HG03095 (cell line): ENCODE measurements around the gene AZIN2.

Experiments used
- ATAC-seq: cut with Tn5 transposase; IDR thresholded peaks from one replicate; pipeline ENCODE4 v1.9.1; 2021; ENCODE audit warnings: moderate library complexity; ENCODE audit not compliant: unreplicated experiment

Gene AZIN2

DNA sequence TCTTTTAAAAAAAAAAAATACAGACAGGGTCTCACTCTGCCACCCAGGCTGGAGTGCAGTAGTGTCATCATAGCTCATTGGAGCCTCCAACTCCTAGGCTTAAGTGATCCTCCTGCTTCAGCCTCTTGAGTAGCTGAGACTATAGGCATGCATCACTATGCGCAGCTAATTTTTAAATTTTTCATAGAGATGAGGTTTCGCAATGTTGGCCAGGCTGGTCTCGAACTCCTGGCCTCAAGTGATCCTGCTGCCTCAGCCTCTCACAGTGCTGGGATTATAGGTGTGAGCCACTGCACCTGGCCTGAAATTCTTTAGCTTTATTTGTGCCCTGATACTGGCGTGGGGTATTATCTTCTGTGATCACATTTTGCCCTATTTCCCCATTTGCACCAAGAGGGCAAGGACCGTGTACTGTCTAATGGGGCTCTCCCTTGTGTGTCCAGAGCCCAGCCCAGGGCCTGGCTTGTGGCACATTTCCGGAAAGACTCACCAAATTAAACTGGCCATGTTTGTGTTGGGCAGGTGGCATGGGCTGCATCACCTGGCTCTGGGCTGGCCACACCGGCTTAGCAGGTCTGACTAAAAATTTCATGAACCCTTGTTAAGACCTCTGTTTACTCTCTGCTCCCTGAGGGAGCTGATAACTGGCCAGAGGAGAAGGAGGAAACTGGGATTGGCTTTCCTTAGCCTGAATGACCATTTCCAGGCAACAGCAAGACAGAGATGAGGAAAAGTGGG, 68.7 kb downstream of the AZIN2 start:
- ATAC-seq = no peak

DNA sequence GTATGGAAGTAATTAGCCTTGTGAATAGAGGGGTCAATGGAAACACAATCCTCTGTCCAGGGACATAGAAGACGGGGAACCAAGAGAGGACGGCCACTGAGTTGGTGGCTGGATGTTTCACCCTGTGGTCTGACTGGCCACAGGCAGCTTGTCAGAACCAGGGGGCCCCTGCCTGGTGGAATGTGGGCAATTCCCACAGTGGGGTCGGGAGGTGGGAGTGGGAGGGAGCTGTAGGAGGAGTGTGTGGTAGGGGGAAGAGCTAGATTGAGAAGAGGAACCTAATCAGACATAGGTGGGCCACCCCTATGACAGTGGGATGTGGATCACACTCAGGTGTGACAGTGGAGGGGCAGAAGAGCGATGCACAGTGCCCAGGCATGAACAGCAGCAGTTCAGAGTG, 69.6 kb downstream of the AZIN2 start:
- no peak for ATAC-seq

DNA sequence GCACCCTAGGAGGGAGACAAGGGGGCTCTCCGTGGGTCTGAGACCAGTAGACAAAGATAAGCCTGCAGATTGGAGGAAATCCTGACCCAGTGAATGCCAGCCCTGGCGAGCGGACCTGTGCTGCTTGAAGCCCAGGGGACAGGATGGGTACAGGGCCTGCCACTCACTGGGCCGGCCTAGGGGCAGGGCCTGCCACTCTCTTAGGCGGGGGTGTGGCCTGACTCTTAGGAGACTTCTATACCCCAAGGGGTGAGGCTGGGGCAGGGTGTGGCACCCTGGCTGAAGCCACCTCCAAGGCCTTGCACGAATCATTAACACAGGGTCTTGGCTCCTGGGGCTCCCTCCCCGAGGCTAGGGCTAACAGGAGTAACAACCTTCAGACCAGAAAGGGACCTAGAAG, 70.2 kb downstream of the AZIN2 start:
- ATAC-seq = no peak

DNA sequence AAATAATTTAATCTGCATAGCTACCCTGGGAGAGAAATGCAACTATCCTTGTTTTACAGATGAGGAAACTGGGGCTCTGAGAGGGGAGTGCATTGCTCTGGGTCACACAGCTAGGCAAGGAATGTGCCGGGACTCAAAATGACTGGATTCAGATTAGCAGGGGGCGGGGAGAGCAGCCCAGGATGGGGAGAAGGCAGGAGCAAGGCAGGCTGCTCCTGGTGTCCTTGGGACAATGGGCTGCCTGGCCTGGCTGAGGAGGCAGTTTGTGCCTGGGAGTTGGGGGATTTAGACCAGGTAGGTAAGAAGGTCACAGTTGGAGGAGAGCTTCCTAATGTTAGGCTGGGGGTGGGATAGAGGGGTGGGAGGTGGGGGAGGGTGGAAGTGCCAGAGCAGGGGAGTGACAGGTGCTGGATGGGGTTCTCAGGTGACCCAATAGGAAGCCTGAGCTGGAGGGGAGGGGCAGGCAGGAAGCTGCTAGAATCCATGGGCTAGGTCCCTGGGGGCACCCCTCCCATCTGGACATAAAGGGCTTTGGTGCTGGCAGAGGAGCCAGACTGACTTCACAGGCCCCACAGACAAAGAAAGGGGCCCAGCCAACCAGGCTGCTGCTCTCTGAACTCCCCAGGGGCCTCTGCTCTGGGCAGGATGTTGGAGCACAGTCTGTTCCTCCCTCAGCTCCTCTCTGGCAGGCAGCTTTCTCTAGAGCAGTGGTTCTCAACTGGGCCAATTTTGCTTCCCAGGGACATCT, 71.9 kb downstream of the AZIN2 start:
- ATAC-seq = no peak

DNA sequence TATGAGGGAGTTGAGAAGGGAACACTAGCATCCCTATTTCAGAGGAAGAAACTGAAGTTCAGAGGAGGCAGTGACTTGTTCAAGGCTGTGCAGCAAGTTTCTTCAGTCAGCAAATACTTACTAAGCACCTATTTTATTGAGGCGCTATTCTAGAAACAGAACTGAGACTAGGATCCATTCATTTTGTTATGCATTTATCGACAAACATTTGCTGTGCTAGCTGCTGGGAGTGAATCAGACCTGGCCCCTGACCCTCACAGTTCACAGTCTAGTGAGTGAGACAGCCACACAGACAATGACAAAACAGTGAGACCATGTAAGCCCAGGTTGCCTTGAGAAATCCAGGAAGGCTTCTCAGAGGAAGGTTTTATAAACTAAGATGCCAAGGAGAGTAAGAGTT, 72.7 kb downstream of the AZIN2 start:
- no peak for ATAC-seq

DNA sequence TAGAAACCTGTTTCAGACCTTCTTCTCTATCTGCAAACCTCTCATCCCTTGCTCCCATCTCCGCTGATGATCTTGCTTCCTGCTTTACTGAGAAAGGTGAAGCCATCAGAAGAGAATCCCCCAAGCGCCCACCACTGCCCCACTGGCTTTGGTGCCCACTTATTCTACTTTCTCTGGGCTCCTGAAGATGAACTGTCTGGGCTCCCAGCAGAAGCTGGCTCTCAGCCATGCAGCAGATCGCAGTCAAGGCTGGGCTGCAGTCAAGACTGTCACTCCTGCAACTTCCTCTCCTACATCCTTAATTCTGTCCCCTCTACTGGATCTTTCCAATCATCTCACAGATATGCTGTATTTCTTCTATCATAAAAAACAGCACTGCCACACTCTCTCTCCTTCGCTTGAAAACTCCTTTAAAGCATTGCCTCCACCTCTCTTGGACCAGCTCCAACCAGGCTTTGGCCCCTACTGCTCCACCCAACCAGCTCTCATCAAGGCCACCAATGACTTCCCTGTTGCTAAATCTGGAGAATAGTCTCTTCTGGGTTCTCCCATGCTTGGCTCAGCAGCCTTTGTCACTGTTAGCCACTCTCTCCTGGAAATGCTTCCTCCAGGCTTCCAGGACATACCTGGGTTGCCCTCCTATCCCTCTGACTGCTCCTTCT, 75.1 kb downstream of the AZIN2 start:
- no peak for ATAC-seq

DNA sequence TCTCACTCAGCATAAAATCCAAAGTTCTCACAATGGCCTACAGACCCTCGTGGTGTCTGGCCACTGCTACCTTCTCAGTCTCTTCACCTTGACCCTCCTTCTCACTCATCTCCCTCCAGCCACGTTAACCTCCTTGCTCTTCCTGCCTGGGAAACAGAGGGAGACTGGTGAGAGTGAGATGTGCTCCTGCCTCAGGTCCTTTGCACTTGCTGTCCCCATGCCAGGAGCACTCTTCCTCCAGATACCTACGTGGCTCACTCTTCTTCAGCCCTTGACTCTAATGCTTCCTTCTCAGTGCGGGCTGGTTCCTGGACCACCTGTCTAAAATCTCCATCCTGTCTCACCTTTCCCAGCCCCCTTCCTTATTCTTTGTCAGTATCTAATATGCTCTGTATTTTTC, 76.2 kb downstream of the AZIN2 start:
- no peak for ATAC-seq

DNA sequence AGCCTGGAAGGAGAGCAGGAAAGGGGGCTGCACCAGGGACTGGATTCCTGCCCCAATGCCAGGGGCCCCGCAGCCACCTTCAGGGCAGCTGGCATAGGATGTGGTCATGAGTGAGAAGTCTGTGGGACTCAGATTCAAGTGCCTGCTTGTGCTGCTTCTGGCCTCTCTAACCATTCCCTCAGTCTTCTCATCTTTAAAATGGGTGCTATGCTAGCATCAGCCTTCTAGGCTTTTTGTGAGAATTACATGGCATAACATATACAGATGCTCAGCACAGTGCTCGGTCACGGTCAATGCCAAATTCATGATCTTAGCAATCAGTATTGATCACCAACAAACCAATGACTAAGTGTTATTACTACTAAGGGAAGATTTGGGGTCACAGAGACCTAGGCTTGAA, 77.4 kb downstream of the AZIN2 start:
- ATAC-seq = no peak

DNA sequence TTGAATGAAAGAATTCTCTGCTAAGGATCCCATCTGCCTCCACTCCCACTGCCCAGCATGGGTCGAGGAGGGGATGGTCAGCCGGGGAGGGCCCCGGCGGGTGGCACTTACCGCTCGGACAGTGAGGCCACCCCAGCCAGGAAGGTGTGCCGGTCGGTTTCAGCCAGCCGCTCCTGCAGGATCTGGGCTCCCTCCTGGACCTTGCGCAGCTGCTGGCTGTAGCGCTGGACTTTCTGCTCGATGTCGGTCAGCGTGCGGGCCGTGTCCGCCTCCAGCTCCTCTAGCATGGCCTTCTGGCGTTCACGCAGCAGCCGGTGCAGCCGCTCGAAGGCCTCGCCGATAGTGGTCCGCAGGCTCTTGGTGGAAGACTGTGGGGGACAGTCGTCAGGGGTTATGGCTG, 78.6 kb downstream of the AZIN2 start:
- no peak for ATAC-seq

DNA sequence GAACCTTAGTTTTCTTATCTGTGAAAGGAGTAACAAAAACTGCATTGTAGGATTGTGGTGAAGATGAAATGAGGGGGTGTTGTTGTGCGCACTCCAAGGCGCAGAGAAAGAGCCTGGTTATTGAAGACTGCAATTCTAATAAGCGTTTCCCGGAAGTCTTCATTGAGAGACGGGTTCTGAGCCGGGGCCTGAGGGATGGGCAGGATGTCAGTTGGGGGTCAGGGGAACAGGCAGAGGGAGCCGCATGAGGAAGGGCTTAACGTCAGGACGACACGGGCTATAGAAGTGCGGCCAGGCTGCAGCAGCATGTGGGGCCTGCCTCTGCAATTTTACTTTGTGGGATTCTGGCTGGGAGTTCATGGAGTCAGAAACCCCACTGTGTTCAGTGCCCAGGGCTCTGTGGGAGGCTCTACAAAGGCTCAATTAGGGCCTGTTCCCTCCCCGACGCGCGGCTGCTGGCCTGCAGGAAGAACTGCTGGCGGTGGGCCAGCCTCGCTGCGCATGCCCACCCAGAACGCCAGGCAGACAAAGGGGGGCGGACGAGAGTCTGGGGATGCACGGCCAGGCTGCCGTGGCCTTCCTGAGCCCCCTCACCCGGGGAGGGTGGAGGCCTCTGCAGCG, 80.2 kb downstream of the AZIN2 start:
- no peak for ATAC-seq

DNA sequence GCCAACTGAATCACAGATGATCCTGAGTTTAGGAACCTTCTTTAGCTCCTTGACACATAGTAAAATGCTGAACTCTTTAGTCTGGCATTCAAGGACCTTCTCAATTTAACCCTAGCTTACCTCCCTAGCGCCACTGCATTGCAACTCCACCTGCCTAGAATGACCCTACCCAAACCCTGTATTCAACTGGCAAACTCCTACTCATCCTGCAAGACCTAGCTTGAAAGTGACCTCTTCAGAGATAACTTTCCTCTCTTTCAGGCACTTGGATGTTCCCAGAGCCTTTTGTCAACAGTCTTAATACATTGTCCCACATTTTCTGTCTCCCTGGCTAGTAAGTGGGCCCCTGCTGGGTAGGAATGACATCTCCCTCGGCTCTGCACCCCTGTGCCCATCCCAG, 81.2 kb downstream of the AZIN2 start:
- ATAC-seq = no peak

DNA sequence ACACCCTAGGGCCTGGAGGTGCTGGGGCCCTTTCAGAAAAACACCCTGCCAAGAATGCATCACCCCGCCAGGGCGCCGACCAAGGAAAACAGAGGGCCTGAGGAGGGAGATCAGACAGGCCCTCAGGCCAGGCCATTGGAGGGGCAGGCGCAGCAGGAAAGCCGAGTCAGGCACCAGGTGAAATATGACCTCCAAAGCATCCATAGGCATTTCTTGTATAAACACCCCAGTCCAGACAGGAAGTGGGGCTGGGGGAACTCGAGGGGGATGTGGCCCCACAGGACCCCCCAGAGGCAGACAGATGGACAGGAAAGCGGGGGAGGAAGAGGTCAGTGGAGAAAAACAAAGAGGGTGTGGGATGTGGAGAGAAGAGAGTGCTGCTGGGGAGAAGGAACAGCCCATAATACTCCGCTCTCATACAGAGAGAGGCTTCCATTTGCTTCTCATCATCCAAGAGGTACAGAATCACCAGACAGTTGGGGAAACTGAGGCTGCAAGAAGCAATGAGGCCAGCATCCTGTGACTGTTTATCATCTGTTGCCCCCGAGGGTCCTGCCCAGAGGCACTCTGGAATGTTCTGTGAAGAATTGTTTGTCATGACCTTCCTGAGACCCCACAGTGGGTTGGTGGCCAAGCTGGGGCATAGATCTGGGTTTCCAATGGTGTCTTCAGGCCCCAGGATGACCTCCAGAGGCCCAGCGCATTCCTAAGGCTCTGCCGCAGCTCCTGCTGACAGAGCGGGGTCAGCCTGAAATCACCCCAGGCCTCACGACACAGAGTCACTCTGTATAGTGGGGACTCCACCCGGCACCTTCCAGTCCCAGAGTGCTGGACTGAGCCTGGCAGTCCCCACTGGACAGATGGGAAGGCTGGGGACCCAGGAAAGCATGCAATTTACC, 82.9 kb downstream of the AZIN2 start:
- ATAC-seq = no peak

DNA sequence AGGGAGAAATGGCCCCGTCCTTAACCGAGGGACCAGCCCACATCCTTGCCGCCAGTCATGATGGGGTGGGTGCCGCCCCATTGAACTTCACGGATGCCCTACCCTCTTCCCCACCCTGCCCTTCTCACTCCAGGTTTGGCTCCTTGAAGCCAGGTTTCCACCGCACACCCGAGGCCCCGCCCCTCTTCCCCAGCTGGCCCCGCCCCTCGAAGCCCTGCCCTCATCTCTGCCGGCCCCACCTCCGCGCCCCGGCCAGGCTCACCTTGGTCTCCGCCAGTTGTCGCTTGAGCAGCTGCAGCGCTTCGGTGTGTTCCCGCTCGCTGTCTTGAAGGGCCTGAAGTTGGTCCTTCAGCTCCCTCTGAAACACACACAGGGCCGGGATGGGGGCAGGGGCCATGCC, 84.3 kb downstream of the AZIN2 start:
- no peak for ATAC-seq

DNA sequence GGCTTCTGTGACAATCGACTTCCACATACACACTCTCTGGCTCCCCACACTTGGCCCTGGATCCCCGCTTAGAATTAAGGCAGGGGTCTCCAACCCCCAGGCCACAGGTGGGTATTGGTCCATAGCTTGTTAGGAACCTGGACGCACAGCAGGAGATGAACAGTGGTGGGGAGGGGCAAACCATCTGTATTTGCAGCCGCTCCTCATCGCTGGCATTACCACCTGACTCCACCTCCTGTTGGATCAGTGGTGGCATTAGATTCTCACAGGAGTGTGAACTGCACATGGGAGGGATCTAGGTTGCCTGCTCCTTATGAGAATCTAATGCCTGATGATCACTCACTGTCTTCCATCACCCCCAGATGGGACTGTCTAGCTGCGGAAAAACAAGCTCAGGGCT, 84.9 kb downstream of the AZIN2 start:
- no peak for ATAC-seq

DNA sequence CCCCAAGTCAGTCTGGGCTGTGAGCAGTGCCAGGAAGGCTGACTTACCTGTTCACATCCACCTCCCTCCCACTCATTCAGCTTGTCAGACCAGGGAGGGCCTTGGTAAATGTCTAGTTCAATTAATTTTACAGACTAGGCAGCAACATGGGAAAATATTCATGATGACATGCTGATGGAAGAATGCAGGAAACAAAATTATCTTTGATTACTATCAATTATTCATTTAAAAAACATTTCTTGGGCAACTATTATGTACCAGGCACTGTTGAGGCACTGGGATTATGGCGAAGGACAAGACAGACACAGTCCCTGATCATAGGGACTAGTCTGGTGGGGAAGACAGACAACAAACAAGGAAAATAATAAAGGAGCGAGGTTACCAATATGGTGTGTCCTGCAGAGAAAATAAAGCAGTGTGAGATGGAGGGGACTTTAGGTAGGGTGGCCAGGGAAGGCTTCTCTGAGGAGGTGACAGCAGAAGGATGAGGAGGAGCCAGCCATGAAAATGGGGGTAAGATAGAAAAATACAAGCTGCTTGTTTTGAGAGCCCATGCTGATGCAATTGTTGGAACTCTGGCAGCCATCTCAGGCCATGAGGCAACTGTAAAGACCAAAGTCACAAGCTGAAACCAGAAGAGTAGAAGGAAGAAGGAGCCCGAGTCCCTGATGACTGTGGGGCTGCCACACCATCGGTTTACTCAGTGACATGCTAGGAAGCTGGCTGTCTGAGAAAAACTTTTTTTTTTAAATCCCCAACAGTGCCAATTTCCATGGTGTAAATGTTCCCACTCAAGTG, 86.9 kb downstream of the AZIN2 start:
- no peak for ATAC-seq

DNA sequence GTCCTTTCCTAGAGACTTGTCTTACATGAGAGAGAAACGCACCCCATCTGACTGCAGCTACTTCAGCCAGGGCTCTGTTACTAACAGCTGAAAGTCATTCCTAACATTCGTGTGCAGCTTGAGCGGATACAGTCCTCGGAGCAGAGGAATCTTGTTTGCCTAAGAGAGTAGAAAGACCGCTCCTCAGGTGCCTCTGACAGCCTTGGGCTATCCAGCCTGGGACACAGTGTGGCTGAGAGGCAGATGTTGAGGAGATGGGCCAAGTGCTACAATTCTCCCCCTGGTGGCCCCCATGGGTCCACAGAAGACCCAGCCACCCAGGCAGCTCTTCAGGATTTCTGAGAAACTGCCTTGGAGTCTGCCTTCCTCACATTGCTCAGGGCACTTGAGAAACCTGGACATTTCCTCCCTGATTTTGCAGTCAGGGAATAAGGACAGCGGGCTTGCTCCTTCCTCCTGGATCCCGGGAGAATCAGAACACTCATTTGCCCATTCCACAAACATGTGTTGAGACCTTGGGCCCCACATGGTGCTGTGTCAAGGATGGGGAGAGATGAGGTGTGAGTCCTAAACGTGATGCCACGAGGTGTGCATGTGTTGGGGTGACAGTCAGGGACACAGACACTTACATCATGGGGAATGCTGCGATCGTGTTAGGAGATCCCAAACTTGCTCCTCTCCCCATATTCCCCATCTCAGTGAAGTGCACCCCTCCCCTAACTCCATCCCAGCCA, 87.8 kb downstream of the AZIN2 start:
- no peak for ATAC-seq

DNA sequence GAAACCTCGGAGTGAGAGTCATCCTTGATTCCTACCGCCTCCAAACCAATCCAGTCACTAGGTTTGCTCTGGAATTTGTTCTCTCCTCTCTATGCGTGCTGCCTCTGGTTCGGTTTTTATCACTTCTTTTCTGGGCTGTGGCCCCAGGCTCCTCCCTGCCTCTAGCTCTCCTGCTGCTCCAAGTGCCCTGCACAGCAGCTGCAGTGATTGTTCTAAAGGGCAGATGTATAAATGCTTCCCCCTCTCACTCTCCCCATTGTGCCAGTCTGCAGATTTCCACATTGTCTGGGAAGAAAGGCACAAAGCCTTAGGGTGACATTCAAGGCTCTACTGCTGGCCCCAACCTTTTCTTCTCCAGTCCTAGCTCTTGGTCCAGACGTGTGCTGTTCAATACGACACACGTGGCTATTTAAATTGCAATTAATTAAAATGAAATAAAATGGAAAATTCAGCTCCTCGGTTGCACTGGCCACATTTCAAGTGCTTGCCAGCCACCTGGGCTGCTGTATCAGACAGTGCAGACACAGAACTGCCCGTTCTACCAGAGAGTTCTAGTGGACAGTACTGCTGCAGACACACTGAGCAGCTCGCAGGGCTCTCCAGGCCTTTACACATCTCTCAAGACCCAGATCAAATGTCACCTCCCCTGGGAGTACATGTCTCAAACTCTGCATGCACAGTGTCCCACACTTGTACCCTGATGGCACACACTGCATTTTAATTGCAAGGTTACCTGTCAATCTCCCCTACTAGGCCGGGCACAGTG, 88.5 kb downstream of the AZIN2 start:
- no peak for ATAC-seq
